ENCODE measurements around the gene PROSER2.

Gene PROSER2

GRCh38 chr10:11906714-11907113, 83.6 kb downstream of the PROSER2 start:
- DNase-seq (ENCODE audit: low read depth in 2 of 3, low spot score in 2 of 3), result no peak

- DNase-seq (ENCODE audit: low read depth in 2 of 3, low spot score in 2 of 3), result no peak
These were observed 84.8 kb downstream of the PROSER2 start for GRCh38 chr10:11907914-11908313.

GRCh38 chr10:11908536-11908935, 85.4 kb downstream of the PROSER2 start:
- no peak for DNase-seq (ENCODE audit: low read depth in 2 of 3, low spot score in 2 of 3)

GRCh38 chr10:11908991-11909390, 85.8 kb downstream of the PROSER2 start:
- DNase-seq (ENCODE audit: low read depth in 2 of 3, low spot score in 2 of 3), result no peak

GRCh38 chr10:11909618-11910017, 86.5 kb downstream of the PROSER2 start:
- DNase-seq (ENCODE audit: low read depth in 2 of 3, low spot score in 2 of 3), result no peak

- DNase-seq (ENCODE audit: low read depth in 2 of 3, low spot score in 2 of 3), result no peak
These were observed 86.9 kb downstream of the PROSER2 start for GRCh38 chr10:11910102-11910501.

GRCh38 chr10:11913079-11913641, 90.0 kb downstream of the PROSER2 start:
- no peak for DNase-seq (ENCODE audit: low read depth in 2 of 3, low spot score in 2 of 3)

GRCh38 chr10:11918384-11918783, 95.2 kb downstream of the PROSER2 start:
- no peak for DNase-seq (ENCODE audit: low read depth in 2 of 3, low spot score in 2 of 3)

GRCh38 chr10:11919271-11919670, 96.1 kb downstream of the PROSER2 start:
- DNase-seq (ENCODE audit: low read depth in 2 of 3, low spot score in 2 of 3), result no peak
